GM12891 (cell line): ENCODE results near the gene DIRAS1.

Experiments used
- POLR2AphosphoS5 ChIP-seq: IDR thresholded peaks from 2 replicates; pipeline ENCODE4 v1.6.1; 2011; ENCODE audit warnings: low read depth, low read length, control low read depth
- SPI1 ChIP-seq: IDR thresholded peaks from 2 replicates; pipeline ENCODE4 v1.6.1; 2011; ENCODE audit warnings: low read depth, low read length, control low read depth
- TAF1 ChIP-seq: IDR thresholded peaks from 2 replicates; pipeline ENCODE4 v1.6.1; 2011; ENCODE audit warnings: low read depth, low read length, control low read depth

DNA sequence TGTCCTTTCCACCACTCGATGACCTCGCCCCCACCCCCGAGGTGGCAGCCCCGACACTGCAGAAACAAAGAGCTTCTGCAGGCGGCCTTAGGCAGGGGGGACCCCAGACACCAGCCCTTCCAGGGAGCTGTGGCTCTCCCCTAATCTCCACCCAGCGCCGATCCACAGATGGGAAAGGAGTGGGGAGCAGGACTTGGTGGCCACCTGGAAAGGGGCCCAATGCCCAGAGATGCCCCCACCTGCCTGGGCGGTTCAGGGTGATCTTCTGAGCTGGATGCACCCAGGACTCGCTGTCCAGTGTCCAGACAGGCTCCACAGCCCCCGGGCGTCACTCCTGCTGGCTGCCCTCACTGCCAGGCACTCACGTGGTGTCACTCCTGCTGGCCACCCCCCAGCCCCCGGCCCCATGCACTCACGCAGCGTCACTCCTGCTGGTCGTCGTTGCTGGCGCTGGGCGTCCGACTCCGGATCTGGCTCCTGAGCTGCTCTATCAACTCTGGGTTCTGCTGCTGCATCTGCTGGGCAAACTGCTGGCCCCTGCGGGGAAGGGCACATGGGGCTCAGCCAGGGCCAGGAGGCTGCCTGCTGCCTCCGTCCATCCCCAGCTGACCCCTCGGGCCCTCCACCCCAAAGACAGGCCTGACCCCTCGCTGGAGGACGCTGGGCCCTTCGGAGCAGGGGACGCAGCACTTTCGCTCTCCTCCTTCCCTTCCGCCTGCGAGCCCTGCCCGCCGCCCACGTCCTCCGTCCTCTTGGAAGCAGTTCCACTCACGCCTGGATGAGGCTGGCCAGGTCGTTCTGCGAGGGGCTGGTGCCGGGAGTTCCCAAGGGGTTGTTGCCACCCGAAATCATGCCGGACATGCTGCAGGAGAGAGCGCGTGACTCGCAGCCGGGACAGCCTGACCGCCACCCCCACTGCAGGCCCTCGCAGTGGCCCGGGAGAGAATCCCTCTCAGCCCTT is 36.0 kb upstream of the DIRAS1 start:
- TF ChIP-seq SPI1 (no peak), POLR2AphosphoS5 (no peak), TAF1 (no peak)
